IgD-negative memory B cell (primary cell): Measurements from ENCODE around the gene KRTAP10-11. TPM values are rescaled to one million over a fixed set of nuclear protein-coding genes. Genes with fewer than 3 reads are reported as not detected.
"Not testable (repeated sequence)": the region's sequence is repeated elsewhere in the genome, so short reads cannot be mapped to it uniquely, and the experiment has no call there.

Source experiments
- H3K27ac Mint-ChIP-seq, 3 donors: one replicate each; pipeline ENCODE4 v1.8.0; 2020 to 2022; ENCODE audit warnings: mild to moderate bottlenecking in 3 of 3, mixed read lengths in 3 of 3, moderate library complexity in 1 of 3
- H3K27me3 Mint-ChIP-seq: one replicate; pipeline ENCODE4 v1.8.0; 2021; ENCODE audit warnings: mixed read lengths
- H3K36me3 Mint-ChIP-seq: one replicate; pipeline ENCODE4 v1.8.0; 2020; ENCODE audit warnings: mild to moderate bottlenecking, mixed read lengths
- H3K4me1 Mint-ChIP-seq, 3 donors: one replicate each; pipeline ENCODE4 v1.8.0; 2020 to 2022; ENCODE audit warnings: mixed read lengths in 3 of 3, mild to moderate bottlenecking in 1 of 3
- H3K4me3 Mint-ChIP-seq, 4 donors: one replicate each; pipeline ENCODE4 v1.8.0; 2020 to 2022; ENCODE audit warnings: mild to moderate bottlenecking in 4 of 4, mixed read lengths in 4 of 4, moderate library complexity in 3 of 4
- H3K9me3 Mint-ChIP-seq, 3 donors: one replicate each; pipeline ENCODE4 v1.8.0; 2020 to 2021; ENCODE audit warnings: mixed read lengths in 3 of 3, mild to moderate bottlenecking in 1 of 3
- polyA plus RNA-seq: library from polyadenylated mRNA; unstranded; fragments of 300-500 nt; fragmentation: Illumina TruSeq; gene quantifications from one replicate; pipeline ENCODE4 v1.2.3, GENCODE V29; 2021

The KRTAP10-11 gene
- not detected for polyA plus RNA-seq

GRCh38 chr21:44646366-44647221 lies at the start of gene KRTAP10-11:
KRTAP10-11 (plus strand) TSS chr21:44646414; CDS start chr21:44646459, 45 bp downstream.
- H3K4me1 Mint-ChIP-seq, H3K27ac Mint-ChIP-seq, H3K36me3 Mint-ChIP-seq: not testable (repeated sequence)
- peaks cover 17% of the 10 kb centered on the region for H3K27me3 Mint-ChIP-seq
- H3K9me3 Mint-ChIP-seq: peaks cover 10 to 26% (median 10%) of the 10 kb centered on the region in 3 donors
- H3K4me3 Mint-ChIP-seq: peak within 1 kb of the TSS in 2 of 4 donors; percentile 65 to 82

- no peak overlapping the region for H3K4me3 Mint-ChIP-seq
- peaks cover 2% of the 10 kb centered on the region for H3K36me3 Mint-ChIP-seq
- peaks cover 0 to 1% (median 0%) of the 10 kb centered on the region in 3 donors for H3K4me1 Mint-ChIP-seq
- no peak overlapping the region for H3K27ac Mint-ChIP-seq
- peaks cover 9% of the 10 kb centered on the region for H3K27me3 Mint-ChIP-seq
- H3K9me3 Mint-ChIP-seq: peaks cover 0 to 6% (median 2%) of the 10 kb centered on the region in 3 donors
These were observed 48.2 kb upstream of the KRTAP10-11 start for GRCh38 chr21:44598061-44598460.

- peaks cover 0 to 1% (median 0%) of the 10 kb centered on the region in 3 donors for H3K4me1 Mint-ChIP-seq
- H3K27ac Mint-ChIP-seq: no peak overlapping the region
These were observed 46.8 kb upstream of the KRTAP10-11 start for GRCh38 chr21:44599264-44600029.

GRCh38 chr21:44600118-44600978 lies 45.9 kb upstream of the KRTAP10-11 start, which contains the start of gene KRTAP10-7:
KRTAP10-7 (plus strand) TSS chr21:44600597; CDS start chr21:44600622, 25 bp downstream.
- H3K27ac Mint-ChIP-seq, H3K36me3 Mint-ChIP-seq, H3K4me1 Mint-ChIP-seq, H3K4me3 Mint-ChIP-seq: not testable (repeated sequence)
- H3K9me3 Mint-ChIP-seq: peaks cover 0 to 11% (median 7%) of the 10 kb centered on the region in 3 donors
- peaks cover 17% of the 10 kb centered on the region for H3K27me3 Mint-ChIP-seq

More at GRCh38 chr21:44599264-44600029, 46.8 kb upstream of the KRTAP10-11 start:
- Mint-ChIP-seq H3K4me3 (no peak overlapping the region), H3K27me3 (peaks cover 15% of the 10 kb centered on the region), H3K9me3 (peaks cover 0 to 7% (median 4%) of the 10 kb centered on the region in 3 donors), H3K36me3 (peaks cover 2% of the 10 kb centered on the region)

- H3K36me3 Mint-ChIP-seq, H3K4me3 Mint-ChIP-seq, H3K4me1 Mint-ChIP-seq, H3K27ac Mint-ChIP-seq: not testable (repeated sequence)
- peaks cover 17% of the 10 kb centered on the region for H3K27me3 Mint-ChIP-seq
- peaks cover 0 to 11% (median 7%) of the 10 kb centered on the region in 3 donors for H3K9me3 Mint-ChIP-seq
These were observed 45.1 kb upstream of the KRTAP10-11 start for GRCh38 chr21:44601091-44601490.

GRCh38 chr21:44601596-44602462 lies 44.4 kb upstream of the KRTAP10-11 start:
- peaks cover 2% of the 10 kb centered on the region for H3K36me3 Mint-ChIP-seq
- peaks cover 4 to 11% (median 11%) of the 10 kb centered on the region in 3 donors for H3K9me3 Mint-ChIP-seq
- H3K4me1 Mint-ChIP-seq: peaks cover 0 to 1% (median 0%) of the 10 kb centered on the region in 3 donors
- H3K4me3 Mint-ChIP-seq: no peak overlapping the region
- H3K27me3 Mint-ChIP-seq: peaks cover 23% of the 10 kb centered on the region
- H3K27ac Mint-ChIP-seq: no peak overlapping the region

- peaks cover 4 to 11% (median 11%) of the 10 kb centered on the region in 3 donors for H3K9me3 Mint-ChIP-seq
- peaks cover 24% of the 10 kb centered on the region for H3K27me3 Mint-ChIP-seq
- H3K27ac Mint-ChIP-seq: no peak overlapping the region
- peaks cover 0 to 1% (median 0%) of the 10 kb centered on the region in 3 donors for H3K4me1 Mint-ChIP-seq
- H3K4me3 Mint-ChIP-seq: no peak overlapping the region
- peaks cover 2% of the 10 kb centered on the region for H3K36me3 Mint-ChIP-seq
These were observed 43.8 kb upstream of the KRTAP10-11 start for GRCh38 chr21:44602463-44602850.

GRCh38 chr21:44603109-44603875 lies 42.9 kb upstream of the KRTAP10-11 start:
- no peak overlapping the region for H3K27ac Mint-ChIP-seq

GRCh38 chr21:44603911-44604310 lies 42.3 kb upstream of the KRTAP10-11 start:
- H3K36me3 Mint-ChIP-seq: no peaks in the 10 kb centered on the region
- H3K9me3 Mint-ChIP-seq: peaks cover 5 to 15% (median 12%) of the 10 kb centered on the region in 3 donors
- peaks cover 24% of the 10 kb centered on the region for H3K27me3 Mint-ChIP-seq

More at GRCh38 chr21:44603109-44603875, 42.9 kb upstream of the KRTAP10-11 start:
- Mint-ChIP-seq H3K4me3 (no peak overlapping the region), H3K27me3 (peaks cover 24% of the 10 kb centered on the region), H3K4me1 (peaks cover 0 to 1% (median 0%) of the 10 kb centered on the region in 3 donors), H3K9me3 (peaks cover 4 to 18% (median 13%) of the 10 kb centered on the region in 3 donors), H3K36me3 (peaks cover 2% of the 10 kb centered on the region)

GRCh38 chr21:44606495-44606894 lies 39.7 kb upstream of the KRTAP10-11 start:
- Mint-ChIP-seq H3K27me3 (peaks cover 21% of the 10 kb centered on the region), H3K4me1 (peaks cover 0 to 1% (median 0%) of the 10 kb centered on the region in 3 donors), H3K27ac (no peak overlapping the region), H3K9me3 (peaks cover 15 to 31% (median 19%) of the 10 kb centered on the region in 3 donors), H3K36me3 (no peaks in the 10 kb centered on the region), H3K4me3 (no peak overlapping the region)

More at GRCh38 chr21:44603911-44604310, 42.3 kb upstream of the KRTAP10-11 start:
- peaks cover 0 to 1% (median 0%) of the 10 kb centered on the region in 3 donors for H3K4me1 Mint-ChIP-seq
- no peak overlapping the region for H3K4me3 Mint-ChIP-seq
- no peak overlapping the region for H3K27ac Mint-ChIP-seq

- Mint-ChIP-seq H3K36me3 (no peaks in the 10 kb centered on the region), H3K27me3 (peaks cover 12% of the 10 kb centered on the region), H3K4me1 (no peaks in the 10 kb centered on the region), H3K27ac (peak overlapping the region in 1 of 3 donors; percentile 12), H3K4me3 (peak overlapping the region in 1 of 4 donors; percentile 38), H3K9me3 (peaks cover 12 to 32% (median 21%) of the 10 kb centered on the region in 3 donors)
These were observed 37.0 kb upstream of the KRTAP10-11 start for GRCh38 chr21:44609193-44609592.

- not testable (repeated sequence) for H3K4me1 Mint-ChIP-seq, H3K36me3 Mint-ChIP-seq, H3K27ac Mint-ChIP-seq, H3K27me3 Mint-ChIP-seq, H3K4me3 Mint-ChIP-seq
- H3K9me3 Mint-ChIP-seq: peaks cover 10 to 27% (median 21%) of the 10 kb centered on the region in 3 donors
These were observed 35.9 kb upstream of the KRTAP10-11 start for GRCh38 chr21:44610157-44610843.
